ENCODE data around the gene RPRM.
"Not testable (repeated sequence)": the region's sequence is repeated elsewhere in the genome, so short reads cannot be mapped to it uniquely, and the experiment has no call there.

Gene RPRM

DNA sequence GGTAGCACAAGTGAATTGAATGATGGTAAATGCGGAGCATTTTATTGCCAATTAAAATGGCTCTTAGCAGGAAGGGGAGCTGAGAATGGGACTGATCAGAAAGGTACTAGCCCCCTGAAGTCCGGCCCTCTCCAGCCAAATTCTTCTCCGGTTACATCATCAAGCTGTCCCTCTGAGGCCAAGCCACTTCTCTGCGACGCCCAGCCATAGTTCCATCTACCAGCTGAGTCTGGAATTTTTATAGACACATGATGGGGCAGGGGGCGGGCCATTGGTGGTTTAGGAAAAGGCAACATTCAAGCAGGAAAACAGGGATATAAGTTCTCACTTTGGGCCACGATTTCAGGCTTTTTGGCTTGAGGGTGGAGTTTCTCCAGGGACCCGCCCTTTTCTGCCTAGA is 22.7 kb downstream of the RPRM start:
- peak; percentile 26 for DNase-seq (ENCODE audit: low spot score)

GRCh38 chr2:153455403-153455802 is 23.2 kb downstream of the RPRM start:
- DNase-seq (ENCODE audit: low spot score) = no peak

DNA sequence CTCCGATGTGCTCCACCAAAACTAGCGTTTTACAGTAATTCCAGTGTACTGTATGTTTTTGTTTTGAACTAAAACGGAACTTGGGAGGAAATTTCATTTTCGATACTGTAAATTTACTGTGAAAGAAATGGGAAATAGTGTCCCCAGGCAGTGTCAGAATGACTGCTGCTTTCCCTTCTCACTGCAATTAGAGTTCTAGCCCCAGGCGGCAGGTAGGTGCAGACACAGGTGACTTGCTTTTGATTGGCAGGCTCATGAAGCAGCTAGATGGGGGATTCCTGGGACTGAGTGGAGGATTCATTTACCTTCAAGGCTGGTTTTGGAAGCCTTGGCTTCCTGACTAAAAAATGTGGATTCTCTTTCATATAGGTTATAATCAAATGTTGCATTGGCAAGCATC is 27.0 kb downstream of the RPRM start:
- peak; percentile 6 for DNase-seq (ENCODE audit: low spot score)

DNA sequence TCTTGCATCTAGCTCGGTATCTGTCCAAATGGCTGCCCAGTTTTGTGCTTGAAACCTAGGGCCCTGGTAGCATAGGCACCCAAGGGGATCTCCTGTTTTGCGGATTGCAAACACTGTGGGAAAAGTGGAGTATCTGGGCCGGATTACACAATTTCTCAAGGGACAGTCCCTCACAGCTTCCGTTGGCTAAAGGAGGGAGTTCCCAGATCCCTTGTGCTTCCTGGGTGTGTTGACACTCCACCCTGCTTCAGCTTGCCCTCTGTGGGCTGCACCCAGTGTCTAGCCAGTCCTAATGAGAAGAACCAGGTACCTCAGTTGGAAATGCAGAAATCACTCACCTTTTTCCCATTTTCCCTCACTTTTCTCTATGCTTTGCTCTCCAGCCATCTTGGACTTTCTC is 35.5 kb downstream of the RPRM start:
- DNase-seq (ENCODE audit: low spot score) = no peak

DNA sequence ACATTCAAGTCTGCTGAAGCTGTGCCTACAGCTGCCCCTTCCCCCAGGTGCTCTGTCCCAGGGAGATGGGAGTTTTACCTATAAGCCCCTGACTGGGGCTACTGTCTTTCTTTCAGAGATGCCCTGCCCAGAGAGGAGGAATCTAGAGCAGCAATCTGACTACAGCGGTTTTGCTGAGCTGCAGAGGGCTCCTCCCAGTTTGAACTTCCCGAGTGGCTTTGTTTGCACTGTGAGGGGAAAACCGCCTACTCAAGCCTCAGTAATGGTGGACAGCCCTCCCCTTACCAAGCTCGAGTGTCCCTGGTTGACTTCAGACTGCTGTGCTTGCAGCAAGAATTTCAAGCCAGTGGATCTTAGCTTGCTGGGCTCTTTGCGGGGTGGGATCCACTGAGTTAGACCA is 35.9 kb downstream of the RPRM start:
- DNase-seq (ENCODE audit: low spot score) = not testable (repeated sequence)

GRCh38 chr2:153440090-153440489 is 38.5 kb downstream of the RPRM start:
- not testable (repeated sequence) for DNase-seq (ENCODE audit: low spot score)

DNA sequence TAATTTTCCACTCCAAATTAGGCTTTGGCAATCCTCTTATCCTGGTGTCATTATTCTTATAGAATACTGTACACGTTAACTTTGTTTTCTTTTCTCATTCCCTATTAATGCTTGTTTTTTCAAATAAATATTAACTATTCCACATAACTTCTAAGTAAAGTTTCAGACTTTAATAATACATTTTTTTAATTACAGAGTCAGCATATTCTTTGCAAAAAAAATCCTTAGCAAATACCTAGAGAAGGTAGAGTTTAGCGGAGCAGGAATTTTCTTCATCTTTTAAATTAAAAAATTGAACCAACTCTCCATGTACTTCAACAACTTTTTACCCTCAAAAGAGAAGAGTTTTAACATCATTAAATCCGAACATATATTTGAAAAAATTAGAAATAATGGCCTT is 45.2 kb downstream of the RPRM start:
- no peak for DNase-seq (ENCODE audit: low spot score)

DNA sequence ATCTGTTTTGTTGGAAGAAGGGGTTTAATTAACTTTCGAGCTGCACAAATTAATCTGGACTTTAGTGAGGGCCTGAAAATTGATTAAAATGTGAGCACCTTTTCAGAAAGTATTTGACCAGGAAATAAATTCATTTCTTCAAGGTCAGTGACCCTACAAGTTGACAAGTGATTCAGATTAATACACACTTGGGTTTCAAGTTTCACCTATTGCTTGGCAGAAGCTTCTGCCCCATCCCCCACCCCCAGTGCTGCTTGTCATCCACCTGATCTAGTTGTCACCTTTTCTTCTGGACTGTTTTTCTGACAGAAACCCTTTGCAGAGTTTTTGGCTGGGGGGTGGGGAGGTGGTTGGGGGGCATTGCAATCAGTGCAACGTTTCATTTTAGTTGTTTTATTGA is 46.2 kb downstream of the RPRM start:
- peak; percentile 11 for DNase-seq (ENCODE audit: low spot score)

GRCh38 chr2:153431114-153431513 is 47.4 kb downstream of the RPRM start:
- DNase-seq (ENCODE audit: low spot score) = no peak

All from iPS-NIHi11 (cell line).